Measurements from ENCODE around the gene IL1F10. TPM values are rescaled to one million over a fixed set of nuclear protein-coding genes. Genes with fewer than 3 reads are reported as not detected.

IL1F10 gene
- total and polyA plus RNA-seq, 2 experiments from 2014 or later = not detected

- Histone ChIP-seq H4K20me1 (ENCODE audit: insufficient read depth, poor library complexity, severe bottlenecking) (no peaks in the 10 kb centered on the region), H2AFZ (peak overlapping the region; percentile 8), H3K27ac (peak overlapping the region; percentile 17), H3K9me3 (ENCODE audit: low read depth) (no peaks in the 10 kb centered on the region), H3K36me3 (replicated peaks; ENCODE audit: insufficient read depth, low read depth) (no peaks in the 10 kb centered on the region), H3K4me1 (ENCODE audit: insufficient read depth) (peaks cover 6% of the 10 kb centered on the region), H3K9me2 (replicated peaks; ENCODE audit: insufficient read depth) (no peaks in the 10 kb centered on the region), H3K27me3 (no peaks in the 10 kb centered on the region), H3K4me3 (no peak overlapping the region), H3K79me2 (no peaks in the 10 kb centered on the region), H3K4me2 (peak overlapping the region; percentile 21)
- 82% methylated on average over 2 of the region's 2 CpGs for WGBS (ENCODE audit: low lambda C conversion rate, missing lambda C conversion rate)
- TF ChIP-seq EZH2 (IDR thresholded peaks at IDR 0.05; ENCODE audit: borderline replicate concordance) (no peak), CTCF (IDR thresholded peaks at IDR 0.05; ENCODE audit: poor library complexity) (no peak), EZH2phosphoT487 (IDR thresholded peaks at IDR 0.05; ENCODE audit: low read depth, severe bottlenecking, unreplicated experiment) (no peak)
- no peak for DNase-seq (ENCODE audit: low spot score)
Observed at GRCh38 chr2:113039158-113039557, 28.6 kb upstream of the IL1F10 start.

GRCh38 chr2:113039719-113040118 lies 28.1 kb upstream of the IL1F10 start:
- Histone ChIP-seq H4K20me1 (ENCODE audit: insufficient read depth, poor library complexity, severe bottlenecking) (no peaks in the 10 kb centered on the region), H3K4me2 (no peak overlapping the region), H3K9me3 (ENCODE audit: low read depth) (no peaks in the 10 kb centered on the region), H3K79me2 (no peaks in the 10 kb centered on the region), H3K36me3 (replicated peaks; ENCODE audit: insufficient read depth, low read depth) (no peaks in the 10 kb centered on the region), H3K4me3 (no peak overlapping the region), H3K9me2 (replicated peaks; ENCODE audit: insufficient read depth) (no peaks in the 10 kb centered on the region), H3K27me3 (no peaks in the 10 kb centered on the region), H3K27ac (peak overlapping the region; percentile 17), H2AFZ (no peak overlapping the region), H3K4me1 (ENCODE audit: insufficient read depth) (peaks cover 6% of the 10 kb centered on the region)
- TF ChIP-seq EZH2phosphoT487 (IDR thresholded peaks at IDR 0.05; ENCODE audit: low read depth, severe bottlenecking, unreplicated experiment) (no peak), CTCF (IDR thresholded peaks at IDR 0.05; ENCODE audit: poor library complexity) (no peak), EZH2 (IDR thresholded peaks at IDR 0.05; ENCODE audit: borderline replicate concordance) (no peak)
- WGBS (ENCODE audit: low lambda C conversion rate, missing lambda C conversion rate) = 34% methylated on average over 5 of the region's 5 CpGs
- no peak for DNase-seq (ENCODE audit: low spot score)

- WGBS (ENCODE audit: low lambda C conversion rate, missing lambda C conversion rate) = 67% methylated on average over 5 of the region's 5 CpGs
Observed at GRCh38 chr2:113041871-113042270, 25.9 kb upstream of the IL1F10 start.

More at GRCh38 chr2:113041871-113042270, 25.9 kb upstream of the IL1F10 start:
- H3K4me2 ChIP-seq = no peak overlapping the region
- H3K9me3 ChIP-seq (ENCODE audit: low read depth) = no peaks in the 10 kb centered on the region
- no peaks in the 10 kb centered on the region for H3K27me3 ChIP-seq
- H3K4me1 ChIP-seq (ENCODE audit: insufficient read depth) = peaks cover 6% of the 10 kb centered on the region
- no peaks in the 10 kb centered on the region for H3K36me3 ChIP-seq (replicated peaks; ENCODE audit: insufficient read depth, low read depth)
- TF ChIP-seq EZH2 (IDR thresholded peaks at IDR 0.05; ENCODE audit: borderline replicate concordance) = no peak
- no peak for TF ChIP-seq EZH2phosphoT487 (IDR thresholded peaks at IDR 0.05; ENCODE audit: low read depth, severe bottlenecking, unreplicated experiment)
- TF ChIP-seq CTCF (IDR thresholded peaks at IDR 0.05; ENCODE audit: poor library complexity) = no peak
- H4K20me1 ChIP-seq (ENCODE audit: insufficient read depth, poor library complexity, severe bottlenecking) = no peaks in the 10 kb centered on the region
- DNase-seq (ENCODE audit: low spot score) = peak; percentile 6
- H3K9me2 ChIP-seq (replicated peaks; ENCODE audit: insufficient read depth) = no peaks in the 10 kb centered on the region
- no peak overlapping the region for H3K4me3 ChIP-seq
- no peak overlapping the region for H3K27ac ChIP-seq
- no peak overlapping the region for H2AFZ ChIP-seq
- no peaks in the 10 kb centered on the region for H3K79me2 ChIP-seq

Measured in hepatocyte (in vitro differentiated cells).